NB4 (cell line): ENCODE measurements around the gene CLEC4G.

Experiments
- DNase-seq: peaks from one replicate; pipeline ENCODE4 v3.0.0; 2010; ENCODE audit warnings: low read depth
- H3K4me3 ChIP-seq: one replicate; pipeline ENCODE4 v1.5.1; 2011; ENCODE audit warnings: mild to moderate bottlenecking, low read depth, low read length, moderate library complexity
- MYC ChIP-seq: IDR thresholded peaks from 2 replicates; pipeline ENCODE4 v1.6.1; 2011; ENCODE audit warnings: low read depth, low read length
- POLR2A ChIP-seq: IDR thresholded peaks from 2 replicates; pipeline ENCODE4 v1.6.1; 2011; ENCODE audit warnings: mild to moderate bottlenecking; ENCODE audit not compliant: insufficient read length; ENCODE audit errors: extremely low read depth
- TF ChIP-seq, protein P1 (sequence below): IDR thresholded peaks from 2 replicates; pipeline ENCODE4 v1.6.1; 2011; ENCODE audit warnings: low read depth, low read length
- TF ChIP-seq, protein P2 (sequence below): IDR thresholded peaks from one replicate; pipeline ENCODE4 v1.5.1; 2012; ENCODE audit warnings: low read depth, low read length

Gene CLEC4G

DNA sequence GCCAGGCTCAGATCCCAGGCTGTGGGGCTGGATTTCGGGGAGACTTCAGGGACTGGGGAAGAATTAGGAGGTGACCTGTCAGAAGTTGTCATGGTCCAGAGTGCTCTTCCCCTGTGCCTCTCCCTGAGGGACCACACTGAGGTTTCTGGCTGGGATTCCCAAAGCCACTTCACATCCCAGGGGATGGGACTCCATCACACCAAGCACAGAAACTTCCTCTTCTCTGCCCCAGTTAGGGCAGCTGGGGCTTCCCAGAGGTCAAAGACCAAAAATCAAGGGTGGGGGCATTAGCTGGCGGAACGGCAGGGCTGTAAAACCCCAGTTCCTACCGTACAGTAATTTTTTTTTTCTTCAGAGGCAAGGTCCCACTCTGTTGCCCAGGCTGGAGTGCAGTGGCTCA is 37.4 kb downstream of the CLEC4G start:
- peak; percentile 41 for DNase-seq
- H3K4me3 ChIP-seq: no peak overlapping the region
- no peak for TF ChIP-seq POLR2A
- TF ChIP-seq, protein P1, sequence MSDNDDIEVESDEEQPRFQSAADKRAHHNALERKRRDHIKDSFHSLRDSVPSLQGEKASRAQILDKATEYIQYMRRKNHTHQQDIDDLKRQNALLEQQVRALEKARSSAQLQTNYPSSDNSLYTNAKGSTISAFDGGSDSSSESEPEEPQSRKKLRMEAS: no peak

DNA sequence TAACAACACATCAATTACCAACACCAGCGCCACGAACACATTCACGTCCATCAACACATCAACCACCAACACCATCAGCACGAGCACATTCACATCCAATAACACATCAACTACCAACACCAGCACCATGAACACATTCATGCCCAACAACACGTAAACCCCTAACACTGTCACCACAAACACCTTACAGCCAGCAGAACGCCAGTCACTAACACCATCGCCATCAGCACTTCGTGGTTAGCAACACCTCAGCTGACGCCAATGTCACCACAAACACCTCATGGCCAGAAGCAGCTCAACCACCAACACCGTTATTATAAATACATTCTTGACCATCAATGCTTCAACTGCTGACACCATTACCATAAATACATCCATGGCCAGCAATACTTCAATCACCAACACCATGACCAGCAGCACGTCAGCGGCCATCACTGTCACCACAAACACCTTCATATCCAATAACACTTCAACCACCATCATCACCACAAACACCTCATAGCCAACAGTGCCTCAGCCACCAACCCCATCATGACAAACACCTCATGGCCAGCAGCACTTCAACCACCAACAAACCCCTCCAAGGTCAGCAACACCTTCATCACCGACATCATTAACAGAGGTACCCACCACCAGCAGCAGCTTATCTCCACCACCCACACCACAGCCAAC is 39.4 kb downstream of the CLEC4G start:
- no peak for TF ChIP-seq POLR2A
- TF ChIP-seq, protein P1: no peak
- TF ChIP-seq, protein P2, sequence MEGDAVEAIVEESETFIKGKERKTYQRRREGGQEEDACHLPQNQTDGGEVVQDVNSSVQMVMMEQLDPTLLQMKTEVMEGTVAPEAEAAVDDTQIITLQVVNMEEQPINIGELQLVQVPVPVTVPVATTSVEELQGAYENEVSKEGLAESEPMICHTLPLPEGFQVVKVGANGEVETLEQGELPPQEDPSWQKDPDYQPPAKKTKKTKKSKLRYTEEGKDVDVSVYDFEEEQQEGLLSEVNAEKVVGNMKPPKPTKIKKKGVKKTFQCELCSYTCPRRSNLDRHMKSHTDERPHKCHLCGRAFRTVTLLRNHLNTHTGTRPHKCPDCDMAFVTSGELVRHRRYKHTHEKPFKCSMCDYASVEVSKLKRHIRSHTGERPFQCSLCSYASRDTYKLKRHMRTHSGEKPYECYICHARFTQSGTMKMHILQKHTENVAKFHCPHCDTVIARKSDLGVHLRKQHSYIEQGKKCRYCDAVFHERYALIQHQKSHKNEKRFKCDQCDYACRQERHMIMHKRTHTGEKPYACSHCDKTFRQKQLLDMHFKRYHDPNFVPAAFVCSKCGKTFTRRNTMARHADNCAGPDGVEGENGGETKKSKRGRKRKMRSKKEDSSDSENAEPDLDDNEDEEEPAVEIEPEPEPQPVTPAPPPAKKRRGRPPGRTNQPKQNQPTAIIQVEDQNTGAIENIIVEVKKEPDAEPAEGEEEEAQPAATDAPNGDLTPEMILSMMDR: no peak
- TF ChIP-seq MYC: no peak
- DNase-seq: no peak
- no peak overlapping the region for H3K4me3 ChIP-seq

DNA sequence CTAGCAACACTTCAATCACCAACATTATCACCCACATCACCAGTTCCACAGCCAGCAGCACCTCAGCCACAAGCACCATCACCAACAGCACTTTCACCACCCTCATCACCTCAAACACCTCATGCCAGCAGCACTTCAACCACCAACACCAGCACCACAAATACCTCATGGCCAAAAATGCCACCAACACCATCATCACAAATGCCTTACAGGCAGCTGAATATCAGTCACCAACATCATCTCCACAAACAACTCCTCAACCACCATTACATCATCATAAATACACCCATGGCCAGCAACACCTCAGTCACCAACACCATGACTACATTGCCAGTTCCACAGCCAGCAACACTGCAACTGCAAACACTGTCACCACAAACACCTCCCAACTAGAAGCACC is 40.4 kb downstream of the CLEC4G start:
- no peak for DNase-seq
- TF ChIP-seq MYC (no peak), POLR2A (no peak)
- TF ChIP-seq, protein P2: no peak
- TF ChIP-seq, protein P1: no peak
- no peak overlapping the region for H3K4me3 ChIP-seq

DNA sequence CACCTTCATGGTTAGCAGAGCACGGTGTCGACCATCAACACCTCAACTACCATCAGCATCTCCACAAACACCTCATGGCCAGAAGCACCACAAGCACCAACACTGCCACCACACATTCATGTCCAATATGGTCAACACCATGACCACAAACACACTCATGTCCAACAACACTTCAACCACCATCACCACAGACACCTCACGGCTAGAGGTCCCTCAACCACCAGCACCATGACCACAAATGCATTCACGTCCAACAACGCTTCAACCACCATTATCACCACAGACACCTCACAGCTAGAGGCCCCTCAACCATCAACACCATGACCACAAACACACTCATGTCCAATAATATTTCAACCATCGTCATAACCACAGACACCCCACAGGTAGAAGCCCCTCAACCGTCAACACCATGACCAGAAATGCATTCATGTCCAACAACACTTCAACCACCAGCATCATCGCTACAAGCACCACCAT is 41.1 kb downstream of the CLEC4G start:
- no peak for TF ChIP-seq POLR2A
- TF ChIP-seq, protein P2: no peak
- TF ChIP-seq, protein P1: no peak
- TF ChIP-seq MYC: no peak
- no peak overlapping the region for H3K4me3 ChIP-seq

DNA sequence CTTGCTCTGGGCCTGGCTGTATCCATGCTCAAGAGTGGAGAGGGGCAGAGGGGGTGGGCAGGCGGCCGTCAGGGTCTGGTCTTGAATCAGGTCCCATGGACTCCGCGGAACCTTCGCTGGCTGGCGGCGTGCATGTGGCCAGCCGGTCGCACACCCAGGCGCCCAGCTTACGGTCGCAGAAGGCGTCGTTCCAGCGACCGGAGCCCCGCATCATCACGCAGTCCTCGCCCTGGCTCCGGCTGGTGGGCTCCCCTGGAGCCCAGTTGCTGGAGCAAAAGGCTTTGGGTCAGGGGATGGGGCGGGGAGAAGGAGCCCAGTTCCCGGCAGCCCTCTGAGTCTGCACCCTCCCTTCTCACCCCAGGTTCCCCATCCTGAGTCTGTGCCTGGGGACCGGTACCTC is 42.7 kb downstream of the CLEC4G start:
- TF ChIP-seq, protein P2: no peak
- no peak for TF ChIP-seq POLR2A
- TF ChIP-seq, protein P1: no peak
- TF ChIP-seq MYC: no peak
- DNase-seq: no peak
- H3K4me3 ChIP-seq: no peak overlapping the region

More for the DNA sequence above, 41.1 kb downstream of the CLEC4G start:
- DNase-seq: no peak

DNA sequence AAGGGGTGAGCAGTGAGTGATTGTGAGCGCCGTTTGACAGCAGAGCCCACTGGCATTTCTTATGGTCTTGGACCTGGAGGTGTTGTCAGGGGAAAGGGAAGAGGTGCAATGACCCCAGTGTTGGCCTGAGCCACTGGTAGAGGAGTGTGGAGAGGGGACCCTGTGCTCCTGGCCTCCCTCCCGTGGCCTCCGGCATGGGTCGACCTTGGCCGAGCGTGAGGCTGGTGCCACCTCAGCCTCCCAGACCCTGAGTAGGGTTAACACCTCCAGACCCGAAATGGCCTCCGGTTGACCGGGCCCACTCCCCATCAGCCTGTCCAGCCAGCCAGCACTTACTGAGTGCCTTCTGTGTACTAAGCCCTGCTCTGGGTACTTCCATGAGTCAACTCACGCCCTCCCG is 44.7 kb downstream of the CLEC4G start:
- H3K4me3 ChIP-seq: no peak overlapping the region
- no peak for DNase-seq
- TF ChIP-seq, protein P1: no peak
- no peak for TF ChIP-seq POLR2A
- TF ChIP-seq MYC: no peak
- TF ChIP-seq, protein P2: no peak
